Mesenchymal stem cell (in vitro differentiated cells and primary cell): ENCODE results near the gene MYH16.

Experiments
- DNase-seq: peaks from one replicate; pipeline ENCODE4 v3.0.0-alpha.2; 2013
- H2AFZ ChIP-seq: one replicate; pipeline ENCODE4 v1.6.1; 2013; ENCODE audit warnings: low read depth, mild to moderate bottlenecking, control low read depth, inconsistent platforms, low read length, moderate library complexity
- H2AK5ac ChIP-seq: 2 replicates; pipeline ENCODE4 v1.6.1; 2013; ENCODE audit warnings: low read length, moderate library complexity, mild to moderate bottlenecking, inconsistent platforms; ENCODE audit not compliant: severe bottlenecking
- H2BK120ac ChIP-seq: one replicate; pipeline ENCODE4 v1.6.1; 2013; ENCODE audit warnings: low read depth, mild to moderate bottlenecking, inconsistent platforms, low read length, moderate library complexity
- H2BK12ac ChIP-seq, 2 experiments: one replicate each; pipeline ENCODE4 v1.6.1; 2013; ENCODE audit warnings: inconsistent platforms in 2 of 2, low read length in 2 of 2, mild to moderate bottlenecking in 2 of 2, moderate library complexity in 2 of 2, control low read depth in 1 of 2
- H2BK15ac ChIP-seq: one replicate; pipeline ENCODE4 v1.6.1; 2013; ENCODE audit warnings: mild to moderate bottlenecking, low read depth, inconsistent platforms; ENCODE audit not compliant: poor library complexity, severe bottlenecking
- H2BK5ac ChIP-seq: 2 replicates; pipeline ENCODE4 v1.6.1; 2013; ENCODE audit warnings: low read depth, mild to moderate bottlenecking, low read length, control low read depth, inconsistent platforms; ENCODE audit not compliant: poor library complexity, severe bottlenecking
- H3K14ac ChIP-seq, 2 experiments: one replicate each; pipeline ENCODE4 v1.6.1; 2013; ENCODE audit warnings: inconsistent platforms in 2 of 2, low read length in 2 of 2, control low read depth in 1 of 2, mild to moderate bottlenecking in 1 of 2, moderate library complexity in 1 of 2
- H3K18ac ChIP-seq, 2 experiments: one replicate each; pipeline ENCODE4 v1.6.1; 2013; ENCODE audit warnings: inconsistent platforms in 2 of 2, low read length in 2 of 2, control low read depth in 1 of 2, low read depth in 1 of 2, mild to moderate bottlenecking in 1 of 2
- H3K23ac ChIP-seq, 2 experiments: one replicate each; pipeline ENCODE4 v1.6.1; 2013; ENCODE audit warnings: inconsistent platforms in 2 of 2, low read length in 2 of 2, mild to moderate bottlenecking in 2 of 2, moderate library complexity in 2 of 2, control low read depth in 1 of 2
- H3K27ac ChIP-seq: 2 replicates; pipeline ENCODE4 v1.5.1; 2013; ENCODE audit warnings: mild to moderate bottlenecking, moderate library complexity, low read length, control low read depth, inconsistent platforms; ENCODE audit not compliant: poor library complexity, severe bottlenecking
- H3K27me3 ChIP-seq, 2 experiments: 2 replicates each; pipeline versions ENCODE4 v1.6.1 to v1.7.0; 2013; ENCODE audit warnings: low read length in 2 of 2, mild to moderate bottlenecking in 2 of 2, moderate library complexity in 2 of 2, control low read depth in 1 of 2, inconsistent platforms in 1 of 2; ENCODE audit not compliant: control insufficient read depth in 1 of 2, insufficient read depth in 1 of 2
- H3K36me3 ChIP-seq, 2 experiments: 2 replicates each; pipeline versions ENCODE4 v1.6.1 to v1.7.0; 2013; ENCODE audit warnings: low read length in 2 of 2, control low read depth in 1 of 2, inconsistent platforms in 1 of 2, low read depth in 1 of 2, mild to moderate bottlenecking in 1 of 2; ENCODE audit not compliant: insufficient read depth in 2 of 2, control insufficient read depth in 1 of 2
- H3K4ac ChIP-seq, 2 experiments: one replicate each; pipeline ENCODE4 v1.6.1; 2013; ENCODE audit warnings: inconsistent platforms in 2 of 2, low read length in 2 of 2, mild to moderate bottlenecking in 2 of 2, moderate library complexity in 2 of 2, control low read depth in 1 of 2, low read depth in 1 of 2
- H3K4me1 ChIP-seq: 2 replicates; pipeline ENCODE4 v1.6.1; 2013; ENCODE audit warnings: low read depth, low read length, control low read depth; ENCODE audit not compliant: control insufficient read depth, insufficient read depth
- H3K4me2 ChIP-seq: 2 replicates; pipeline ENCODE4 v1.6.1; 2013; ENCODE audit warnings: low read length, mild to moderate bottlenecking, inconsistent platforms; ENCODE audit not compliant: poor library complexity, severe bottlenecking
- H3K4me3 ChIP-seq, 2 experiments: 2 replicates each; pipeline versions ENCODE4 v1.5.1 to v1.7.0; 2013; ENCODE audit warnings: low read length in 2 of 2, mild to moderate bottlenecking in 2 of 2, control low read depth in 1 of 2, low read depth in 1 of 2; ENCODE audit not compliant: insufficient read depth in 1 of 2
- H3K79me1 ChIP-seq: replicated peaks from 2 replicates; pipeline ENCODE4 v1.6.1; 2013; ENCODE audit warnings: mild to moderate bottlenecking, control low read depth, low read length, inconsistent platforms; ENCODE audit not compliant: poor library complexity, severe bottlenecking
- H3K9ac ChIP-seq: 2 replicates; pipeline ENCODE4 v1.7.0; 2013; ENCODE audit warnings: mild to moderate bottlenecking, low read length, moderate library complexity
- H3K9me3 ChIP-seq: 2 replicates; pipeline ENCODE4 v1.7.0; 2013; ENCODE audit warnings: mild to moderate bottlenecking, low read length; ENCODE audit not compliant: control insufficient read depth
- H4K8ac ChIP-seq: one replicate; pipeline ENCODE4 v1.6.1; 2013; ENCODE audit warnings: inconsistent platforms, mild to moderate bottlenecking, low read length, moderate library complexity
- H4K91ac ChIP-seq: one replicate; pipeline ENCODE4 v1.6.1; 2013; ENCODE audit warnings: mild to moderate bottlenecking, low read length, inconsistent platforms
- WGBS: methylation state at CpG from one replicate; pipeline ENCODE4 v1.1.7; 2013; ENCODE audit warnings: mixed read lengths; 5-methylcytosine and 5-hydroxymethylcytosine counted together

Gene MYH16

GRCh38 chr7:99293650-99294049 lies 21.0 kb downstream of the MYH16 start:
- Histone ChIP-seq H3K23ac (no peak overlapping the region), H3K18ac (no peak overlapping the region), H3K4ac (no peak overlapping the region), H3K4me3 (no peak overlapping the region), H2BK15ac (no peak overlapping the region), H3K36me3 (no peaks in the 10 kb centered on the region), H2BK12ac (no peak overlapping the region), H4K8ac (no peak overlapping the region), H3K9ac (no peak overlapping the region), H4K91ac (no peak overlapping the region), H3K4me1 (no peaks in the 10 kb centered on the region), H3K14ac (no peak overlapping the region), H3K79me1 (no peaks in the 10 kb centered on the region), H2BK120ac (no peak overlapping the region), H3K27me3 (no peaks in the 10 kb centered on the region), H3K9me3 (no peaks in the 10 kb centered on the region), H2AK5ac (no peak overlapping the region), H3K27ac (no peak overlapping the region), H2BK5ac (no peak overlapping the region), H3K4me2 (no peak overlapping the region), H2AFZ (no peak overlapping the region)
- no peak for DNase-seq
- WGBS = 83% methylated on average over 3 of the region's 4 CpGs

GRCh38 chr7:99296471-99296870 lies 23.8 kb downstream of the MYH16 start:
- H4K8ac ChIP-seq = no peak overlapping the region
- H3K9ac ChIP-seq = no peak overlapping the region
- WGBS = 90% methylated on average over 5 of the region's 5 CpGs
- no peak overlapping the region for H3K4ac ChIP-seq
- no peaks in the 10 kb centered on the region for H3K27me3 ChIP-seq
- H3K18ac ChIP-seq = no peak overlapping the region
- no peaks in the 10 kb centered on the region for H3K36me3 ChIP-seq
- no peak overlapping the region for H4K91ac ChIP-seq
- H3K14ac ChIP-seq = no peak overlapping the region
- no peak overlapping the region for H2BK120ac ChIP-seq
- H3K4me1 ChIP-seq = no peaks in the 10 kb centered on the region
- H3K4me3 ChIP-seq = no peak overlapping the region
- no peak overlapping the region for H2BK5ac ChIP-seq
- H2BK12ac ChIP-seq = no peak overlapping the region
- no peak overlapping the region for H2BK15ac ChIP-seq
- H2AK5ac ChIP-seq = no peak overlapping the region
- H2AFZ ChIP-seq = no peak overlapping the region
- no peak overlapping the region for H3K23ac ChIP-seq
- DNase-seq = no peak
- H3K27ac ChIP-seq = no peak overlapping the region
- no peaks in the 10 kb centered on the region for H3K9me3 ChIP-seq
- no peak overlapping the region for H3K4me2 ChIP-seq
- no peaks in the 10 kb centered on the region for H3K79me1 ChIP-seq

DNA sequence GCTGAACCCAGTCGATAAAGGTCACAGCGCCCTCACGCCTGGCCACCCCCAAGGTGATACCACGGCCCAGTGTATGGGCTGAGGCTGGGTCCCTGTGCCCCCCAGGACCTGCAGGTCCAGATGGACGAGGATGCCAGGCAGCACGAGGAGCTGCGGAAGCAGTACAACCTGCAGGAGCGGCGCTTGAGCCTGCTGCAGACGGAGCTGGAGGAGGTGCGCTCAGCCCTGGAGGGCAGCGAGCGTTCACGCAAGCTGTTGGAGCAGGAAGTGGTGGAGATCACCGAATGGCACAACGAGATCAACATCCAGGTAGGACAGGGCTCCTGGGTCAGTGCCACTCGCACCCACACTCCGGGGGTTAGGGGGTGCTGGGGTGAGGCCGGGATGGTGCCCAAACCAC lies 28.9 kb downstream of the MYH16 start:
- no peak overlapping the region for H4K8ac ChIP-seq
- H3K4me1 ChIP-seq = peaks cover 4% of the 10 kb centered on the region
- H2BK120ac ChIP-seq = no peak overlapping the region
- H2BK5ac ChIP-seq = no peak overlapping the region
- H2AFZ ChIP-seq = no peak overlapping the region
- peak overlapping the region in 1 of 2 experiments; percentile 19 for H3K14ac ChIP-seq
- H3K27ac ChIP-seq = no peak overlapping the region
- no peak overlapping the region for H3K4me3 ChIP-seq
- no peak overlapping the region for H3K4ac ChIP-seq
- no peak overlapping the region for H3K23ac ChIP-seq
- no peak overlapping the region for H2BK15ac ChIP-seq
- H4K91ac ChIP-seq = no peak overlapping the region
- no peak overlapping the region for H2AK5ac ChIP-seq
- H3K36me3 ChIP-seq = no peaks in the 10 kb centered on the region
- WGBS = 93% methylated on average over 17 of the region's 19 CpGs
- no peak overlapping the region for H3K4me2 ChIP-seq
- H2BK12ac ChIP-seq = no peak overlapping the region
- no peaks in the 10 kb centered on the region for H3K27me3 ChIP-seq
- H3K18ac ChIP-seq = no peak overlapping the region
- no peaks in the 10 kb centered on the region for H3K9me3 ChIP-seq
- no peak overlapping the region for H3K9ac ChIP-seq
- H3K79me1 ChIP-seq = no peaks in the 10 kb centered on the region
- no peak for DNase-seq

- 88% methylated on average over 16 of the region's 16 CpGs for WGBS
- H3K4ac ChIP-seq = no peak overlapping the region
- no peak overlapping the region for H3K9ac ChIP-seq
- DNase-seq = no peak
- no peak overlapping the region for H3K14ac ChIP-seq
- no peaks in the 10 kb centered on the region for H3K36me3 ChIP-seq
- H3K23ac ChIP-seq = no peak overlapping the region
- H3K4me1 ChIP-seq = peaks cover 4% of the 10 kb centered on the region
- no peak overlapping the region for H2BK15ac ChIP-seq
- no peak overlapping the region for H3K27ac ChIP-seq
- no peak overlapping the region for H2AK5ac ChIP-seq
- no peaks in the 10 kb centered on the region for H3K79me1 ChIP-seq
- no peak overlapping the region for H4K91ac ChIP-seq
- H2BK5ac ChIP-seq = no peak overlapping the region
- H3K9me3 ChIP-seq = peaks cover 7% of the 10 kb centered on the region
- H2BK120ac ChIP-seq = no peak overlapping the region
- H2AFZ ChIP-seq = no peak overlapping the region
- H3K4me2 ChIP-seq = no peak overlapping the region
- no peak overlapping the region for H3K4me3 ChIP-seq
- H4K8ac ChIP-seq = no peak overlapping the region
- no peak overlapping the region for H3K18ac ChIP-seq
- no peak overlapping the region for H2BK12ac ChIP-seq
- H3K27me3 ChIP-seq = no peaks in the 10 kb centered on the region
Observed at GRCh38 chr7:99305473-99306260, 33.0 kb downstream of the MYH16 start.
